Endometrial microvascular endothelial cells (primary cell): ENCODE results near the gene UBE2Q1. TPM values are rescaled to one million over a fixed set of nuclear protein-coding genes. Genes with fewer than 3 reads are reported as not detected.

Experiments used
- in situ Hi-C: cut with HindIII; loops from 2 replicates; pipeline ENCODE4 v1.10.0; 2017; ENCODE audit warnings: low sequenced_read_pairs, low pct_unique_long_range_greater_than_20kb; ENCODE audit errors: inconsistent ontology term
- total RNA-seq: library from RNA; depleted of rRNA; stranded (reverse); fragments of >200 nt; gene quantifications from one replicate; pipeline ENCODE4 v1.2.3, GENCODE V29; 2015; ENCODE audit errors: inconsistent ontology term

The UBE2Q1 gene
- total RNA-seq, 1 donor from 2014 or later, result 34.8 TPM

- in situ Hi-C loops, result no loop called here
Observed at GRCh38 chr1:154579374-154579773, 20.9 kb upstream of the UBE2Q1 start.

GRCh38 chr1:154578058-154578418, 19.6 kb upstream of the UBE2Q1 start:
- in situ Hi-C loops, result no loop called here

- in situ Hi-C loops, result no loop called here
Observed at GRCh38 chr1:154577346-154578057, 19.0 kb upstream of the UBE2Q1 start.

GRCh38 chr1:154575951-154576566, 17.6 kb upstream of the UBE2Q1 start:
- in situ Hi-C loops, result no loop called here

- in situ Hi-C loops, result no loop called here
Observed at GRCh38 chr1:154575147-154575927, 16.9 kb upstream of the UBE2Q1 start.

GRCh38 chr1:154574716-154575115, 16.3 kb upstream of the UBE2Q1 start:
- in situ Hi-C loops, result no loop called here

- in situ Hi-C loops, result no loop called here
Observed at GRCh38 chr1:154573168-154573510, 14.7 kb upstream of the UBE2Q1 start.

GRCh38 chr1:154572468-154573167, 14.2 kb upstream of the UBE2Q1 start:
- in situ Hi-C loops, result no loop called here

GRCh38 chr1:154571964-154572288, 13.5 kb upstream of the UBE2Q1 start:
- in situ Hi-C loops, result no loop called here

- in situ Hi-C loops, result no loop called here
Observed at GRCh38 chr1:154571244-154571963, 12.9 kb upstream of the UBE2Q1 start.

- in situ Hi-C loops, result no loop called here
Observed at GRCh38 chr1:154568157-154568815, 9.8 kb upstream of the UBE2Q1 start.

GRCh38 chr1:154567386-154568156, 9.1 kb upstream of the UBE2Q1 start, which contains the start of gene CHRNB2:
TSS of gene CHRNB2 (plus strand) at chr1:154567778. CDS start at chr1:154568045, 267 bp downstream.
- in situ Hi-C loops, result no loop called here

- in situ Hi-C loops, result no loop called here
Observed at GRCh38 chr1:154565876-154566275, 7.4 kb upstream of the UBE2Q1 start.

GRCh38 chr1:154559466-154560044, 1.1 kb upstream of the UBE2Q1 start:
- in situ Hi-C loops, result no loop called here

- in situ Hi-C loops, result no loop called here
Observed at GRCh38 chr1:154558720-154559465, 431 bp upstream of the UBE2Q1 start.

GRCh38 chr1:154557248-154557938, 1.1 kb downstream of the UBE2Q1 start:
- in situ Hi-C loops, result no loop called here
